ENCODE data around the gene GJA8. TPM values are rescaled to one million over a fixed set of nuclear protein-coding genes. Genes with fewer than 3 reads are reported as not detected.
"Not testable (repeated sequence)": the region's sequence is repeated elsewhere in the genome, so short reads cannot be mapped to it uniquely, and the experiment has no call there.

Gene GJA8
- total RNA-seq (not detected), total RNA-seq (0 reads per million in 2 donors)

DNA sequence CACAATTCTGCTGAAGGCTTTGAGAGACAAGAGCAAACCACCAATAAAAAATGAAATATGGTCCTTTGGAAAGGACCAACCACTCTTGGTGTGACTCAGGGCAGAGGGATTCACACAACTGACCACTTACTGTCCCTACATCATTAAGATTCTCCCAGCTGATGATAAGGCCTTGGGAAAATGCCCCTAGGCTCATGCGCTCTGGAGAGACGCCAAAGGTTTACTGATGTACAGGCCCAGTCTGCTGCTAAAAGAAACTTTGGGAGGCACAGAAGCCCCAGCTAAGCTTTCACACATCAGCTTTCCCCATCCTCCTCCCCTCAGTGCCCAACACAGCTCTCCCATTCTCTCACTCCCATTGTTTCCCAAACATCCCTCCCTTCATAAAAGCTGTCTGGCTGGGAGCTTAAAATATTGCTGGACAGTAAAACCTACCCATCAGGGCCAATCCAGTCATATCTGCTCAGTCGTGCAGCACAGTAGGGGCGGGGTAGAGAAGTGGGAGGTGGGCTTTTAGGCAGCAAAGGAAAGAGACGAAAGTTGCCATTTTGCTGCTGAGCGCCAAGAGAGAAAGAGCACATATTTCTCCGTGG is at the start of gene GJA8:
TSS of gene GJA8 (plus strand) at position 543 of the 593 bp plus-strand sequence. CDS start 5,161 bp downstream, outside the sequence.
- peaks cover 21% of the 10 kb centered on the region for H3K27me3 Mint-ChIP-seq
- peaks cover 10% of the 10 kb centered on the region for H3K4me1 Mint-ChIP-seq
- no peak within 1 kb of the TSS for H3K27ac Mint-ChIP-seq
- ATAC-seq, result no peak
- no peak for DNase-seq
- H3K4me3 Mint-ChIP-seq, result no peak within 1 kb of the TSS
- no peaks in the 10 kb centered on the region for H3K9me3 ChIP-seq (ENCODE audit: control insufficient read depth, low read length, poor library complexity, severe bottlenecking)
- H3K36me3 Mint-ChIP-seq (ENCODE audit: low read depth), result no peaks in the 10 kb centered on the region

DNA sequence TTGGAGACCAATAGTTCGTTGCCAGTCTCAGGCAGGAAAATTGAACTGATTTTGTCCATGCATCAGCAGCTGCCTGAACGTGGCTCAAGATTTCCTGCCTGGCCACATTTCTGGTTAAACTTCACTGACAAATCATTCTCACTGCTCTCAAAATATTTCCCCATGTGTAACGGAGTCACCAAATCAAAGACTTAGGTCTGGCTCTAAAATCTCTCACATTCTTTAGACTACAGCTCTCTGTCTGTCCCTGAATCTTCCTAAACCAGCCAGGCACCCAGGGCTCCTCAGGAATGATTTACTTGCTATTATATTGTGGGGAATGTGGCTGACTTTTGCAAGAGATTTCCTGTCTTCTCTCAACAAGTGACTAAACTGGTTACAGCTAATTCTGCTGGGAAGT is 49.2 kb upstream of the GJA8 start:
- DNase-seq (no peak), ATAC-seq (no peak)
- no peaks in the 10 kb centered on the region for H3K9me3 ChIP-seq (ENCODE audit: control insufficient read depth, low read length, poor library complexity, severe bottlenecking)
- Mint-ChIP-seq H3K27ac (no peak overlapping the region), H3K4me3 (no peak overlapping the region), H3K36me3 (ENCODE audit: low read depth) (peaks cover 7% of the 10 kb centered on the region), H3K27me3 (peaks cover 19% of the 10 kb centered on the region), H3K4me1 (no peaks in the 10 kb centered on the region)

DNA sequence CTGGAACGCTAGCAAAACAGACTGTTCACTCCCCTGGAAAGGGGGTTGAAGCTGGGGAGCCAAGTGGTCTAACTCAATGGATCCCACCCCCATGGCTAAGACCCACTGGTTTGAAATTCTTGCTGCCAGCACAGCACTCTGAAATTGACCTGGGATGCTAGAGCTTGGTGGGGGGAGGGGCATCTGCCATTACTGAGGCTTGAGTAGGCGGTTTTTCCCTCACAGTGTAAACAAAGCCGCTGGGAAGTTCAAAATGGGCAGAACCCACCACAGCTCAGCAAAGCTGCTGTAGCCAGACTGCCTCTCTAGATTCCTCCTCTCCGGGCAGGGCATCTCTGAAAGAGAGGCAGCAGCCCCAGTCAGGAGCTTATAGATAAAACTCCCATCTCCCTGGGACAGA is 47.6 kb upstream of the GJA8 start:
- not testable (repeated sequence) for ATAC-seq; H3K4me1 Mint-ChIP-seq; H3K4me3 Mint-ChIP-seq; H3K27ac Mint-ChIP-seq; DNase-seq; H3K9me3 ChIP-seq (ENCODE audit: control insufficient read depth, low read length, poor library complexity, severe bottlenecking); H3K36me3 Mint-ChIP-seq (ENCODE audit: low read depth)
- peaks cover 19% of the 10 kb centered on the region for H3K27me3 Mint-ChIP-seq

DNA sequence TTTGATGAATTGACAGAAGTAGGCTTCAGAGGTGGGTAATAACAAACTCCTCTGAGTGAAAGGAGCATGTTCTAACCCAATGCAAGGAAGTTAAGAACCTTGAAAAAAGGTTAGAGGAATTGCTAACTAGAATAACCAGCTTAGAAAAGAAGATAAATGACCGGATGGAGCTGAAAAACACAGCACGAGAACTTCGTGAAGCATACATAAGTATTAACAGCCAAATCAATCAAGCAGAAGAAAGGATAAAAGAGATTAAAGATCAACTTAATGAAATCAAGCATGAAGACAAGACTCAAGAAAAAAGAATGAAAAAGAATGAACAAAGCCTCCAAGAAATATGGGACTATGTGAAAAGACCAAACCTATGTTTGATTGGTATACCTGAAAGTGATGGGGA is 46.6 kb upstream of the GJA8 start:
- not testable (repeated sequence) for H3K36me3 Mint-ChIP-seq (ENCODE audit: low read depth); H3K4me1 Mint-ChIP-seq; DNase-seq; ATAC-seq; H3K4me3 Mint-ChIP-seq; H3K27ac Mint-ChIP-seq; H3K9me3 ChIP-seq (ENCODE audit: control insufficient read depth, low read length, poor library complexity, severe bottlenecking)
- peaks cover 14% of the 10 kb centered on the region for H3K27me3 Mint-ChIP-seq

DNA sequence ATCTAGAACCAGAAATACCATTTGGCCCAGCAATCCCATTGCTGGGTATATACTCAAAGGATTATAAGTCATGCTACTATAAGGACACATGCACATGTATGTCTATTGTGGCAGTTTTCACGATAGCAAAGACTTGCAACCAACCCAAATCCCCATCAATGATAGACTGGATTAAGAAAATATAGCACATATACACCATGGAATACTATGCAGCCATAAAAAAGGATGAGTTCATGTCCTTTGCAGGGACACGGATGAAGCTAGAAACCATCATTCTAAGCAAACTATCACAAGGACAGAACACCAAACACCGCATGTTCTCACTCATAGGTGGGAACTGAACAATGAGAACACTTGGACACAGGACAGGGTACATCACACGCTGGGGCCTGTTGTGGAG is 35.4 kb upstream of the GJA8 start:
- H3K4me3 Mint-ChIP-seq; ATAC-seq; DNase-seq; H3K27ac Mint-ChIP-seq; H3K9me3 ChIP-seq (ENCODE audit: control insufficient read depth, low read length, poor library complexity, severe bottlenecking); H3K36me3 Mint-ChIP-seq (ENCODE audit: low read depth); H3K4me1 Mint-ChIP-seq: not testable (repeated sequence)
- peaks cover 37% of the 10 kb centered on the region for H3K27me3 Mint-ChIP-seq

DNA sequence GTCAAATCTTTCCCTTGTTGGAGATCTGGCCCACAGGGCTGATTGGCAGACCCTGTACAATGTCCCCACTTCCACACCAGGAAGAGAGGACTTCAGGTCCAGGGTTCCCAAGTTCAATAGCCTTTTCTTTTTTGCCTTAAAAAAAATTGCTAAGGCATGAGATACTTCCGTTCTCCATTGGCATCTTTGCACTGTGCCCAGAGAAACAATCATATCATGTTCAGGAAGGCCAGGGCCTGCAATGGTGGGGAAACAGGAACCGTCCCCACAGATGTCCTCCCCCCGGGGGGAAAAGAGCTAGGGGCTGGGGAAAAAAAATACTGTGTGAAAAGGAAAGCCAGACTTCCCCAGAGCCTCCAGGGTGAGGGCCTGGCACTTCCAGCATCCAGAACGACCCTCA is 24.6 kb upstream of the GJA8 start:
- no peaks in the 10 kb centered on the region for H3K9me3 ChIP-seq (ENCODE audit: control insufficient read depth, low read length, poor library complexity, severe bottlenecking)
- ATAC-seq (no peak), DNase-seq (no peak)
- Mint-ChIP-seq H3K27ac (no peak overlapping the region), H3K4me3 (no peak overlapping the region), H3K27me3 (peaks cover 28% of the 10 kb centered on the region), H3K36me3 (ENCODE audit: low read depth) (peaks cover 3% of the 10 kb centered on the region), H3K4me1 (no peaks in the 10 kb centered on the region)

DNA sequence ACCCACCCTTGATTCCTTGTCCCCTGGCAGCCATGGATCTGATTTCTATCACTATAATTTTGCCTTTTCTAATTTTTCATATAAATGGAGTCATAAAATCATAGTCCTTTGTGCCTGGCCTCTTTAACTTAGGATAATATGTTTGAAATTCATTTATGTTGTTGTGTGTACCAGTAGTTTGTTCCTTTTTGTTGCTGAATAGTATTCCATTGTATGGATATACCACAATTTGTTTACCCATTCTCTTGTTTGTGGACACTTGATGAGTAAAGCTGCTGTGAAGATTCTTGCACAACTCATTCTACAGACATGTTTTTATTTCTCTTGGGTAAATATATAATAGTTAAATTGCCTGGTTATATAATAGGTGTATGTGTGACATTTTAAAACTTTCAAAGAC is 22.7 kb upstream of the GJA8 start:
- no peak overlapping the region for H3K4me3 Mint-ChIP-seq
- no peaks in the 10 kb centered on the region for H3K9me3 ChIP-seq (ENCODE audit: control insufficient read depth, low read length, poor library complexity, severe bottlenecking)
- peaks cover 3% of the 10 kb centered on the region for H3K36me3 Mint-ChIP-seq (ENCODE audit: low read depth)
- DNase-seq (no peak), ATAC-seq (no peak)
- H3K4me1 Mint-ChIP-seq, result no peaks in the 10 kb centered on the region
- H3K27ac Mint-ChIP-seq, result no peak overlapping the region
- peaks cover 28% of the 10 kb centered on the region for H3K27me3 Mint-ChIP-seq

DNA sequence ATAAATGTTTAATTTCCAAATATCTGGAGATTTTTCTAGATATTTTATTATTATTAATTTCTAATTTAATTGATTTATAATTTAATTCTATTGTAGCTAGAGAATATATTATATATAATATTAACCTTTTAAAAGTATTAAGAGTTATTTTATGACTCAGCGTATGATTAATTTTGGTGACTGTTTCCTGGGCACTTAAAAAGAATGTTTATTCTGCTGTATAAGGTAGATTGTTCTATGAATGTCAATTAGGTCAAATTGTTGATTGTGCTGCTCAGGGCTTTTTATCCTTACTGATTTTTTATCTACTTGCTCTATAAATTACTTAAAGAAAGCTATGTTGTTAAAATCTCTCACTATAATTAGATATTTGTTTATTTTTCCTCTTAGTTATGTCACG is 20.1 kb upstream of the GJA8 start:
- H3K4me3 Mint-ChIP-seq, result no peak overlapping the region
- H3K4me1 Mint-ChIP-seq, result no peaks in the 10 kb centered on the region
- peaks cover 3% of the 10 kb centered on the region for H3K36me3 Mint-ChIP-seq (ENCODE audit: low read depth)
- H3K9me3 ChIP-seq (ENCODE audit: control insufficient read depth, low read length, poor library complexity, severe bottlenecking), result no peaks in the 10 kb centered on the region
- H3K27ac Mint-ChIP-seq, result no peak overlapping the region
- DNase-seq (no peak), ATAC-seq (no peak)
- peaks cover 21% of the 10 kb centered on the region for H3K27me3 Mint-ChIP-seq

DNA sequence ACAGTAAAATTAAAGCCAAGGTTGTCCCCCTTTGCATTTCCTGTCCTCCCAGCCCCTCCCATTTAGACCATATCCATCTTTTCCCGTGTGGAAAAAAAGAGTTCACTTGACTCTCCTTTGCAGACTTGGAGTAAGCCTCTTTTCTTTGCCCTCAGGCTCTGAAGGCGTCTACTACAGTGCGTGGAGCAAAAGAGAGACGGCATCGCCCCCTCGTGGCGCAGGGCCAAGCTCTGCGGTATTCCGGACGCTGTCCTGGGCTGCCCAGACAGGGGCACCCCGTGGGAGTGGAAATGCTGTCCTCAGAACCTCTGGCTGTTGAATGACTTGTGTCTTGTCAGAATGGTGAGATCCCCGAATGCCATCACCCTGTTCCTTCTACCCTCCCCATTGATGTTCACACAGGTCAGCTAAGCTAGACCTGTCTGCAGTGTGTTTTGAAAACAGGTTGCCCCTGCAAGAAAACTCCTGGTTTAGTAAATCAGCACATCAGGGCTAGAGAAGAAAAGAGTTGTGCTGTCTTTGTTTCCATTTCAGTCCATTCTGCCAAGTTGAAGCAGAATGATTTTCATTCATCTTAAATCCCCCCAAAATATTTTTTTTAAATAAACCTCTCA is 12.3 kb upstream of the GJA8 start:
- H3K9me3 ChIP-seq (ENCODE audit: control insufficient read depth, low read length, poor library complexity, severe bottlenecking), result no peaks in the 10 kb centered on the region
- H3K27me3 Mint-ChIP-seq, result peaks cover 13% of the 10 kb centered on the region
- peak overlapping the region; percentile 37 for H3K27ac Mint-ChIP-seq
- peak; percentile 78 for ATAC-seq
- H3K36me3 Mint-ChIP-seq (ENCODE audit: low read depth), result no peaks in the 10 kb centered on the region
- peaks cover 5% of the 10 kb centered on the region for H3K4me1 Mint-ChIP-seq
- DNase-seq, result peak; percentile 21 to 55 (median 41)
- no peak overlapping the region for H3K4me3 Mint-ChIP-seq

DNA sequence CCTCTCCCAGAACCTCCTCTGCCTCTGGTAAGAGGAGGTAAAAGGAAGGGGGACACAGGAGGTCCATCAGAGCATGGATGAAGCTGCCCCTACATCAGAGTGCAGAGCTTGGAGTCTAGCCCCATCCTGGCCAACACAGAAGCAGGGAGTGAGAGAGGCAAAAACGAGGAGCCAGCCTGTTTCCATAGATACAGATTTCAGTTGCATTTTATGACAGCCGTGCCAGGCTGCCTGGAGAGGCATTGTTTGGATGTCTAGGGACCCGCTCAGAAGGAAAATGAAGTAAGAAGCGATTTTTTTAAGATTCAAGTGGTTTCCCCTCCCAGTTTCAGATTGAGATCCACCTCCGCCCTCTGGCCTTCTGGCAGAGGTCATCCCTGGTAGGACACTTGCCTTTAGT is 11.5 kb upstream of the GJA8 start:
- no peaks in the 10 kb centered on the region for H3K36me3 Mint-ChIP-seq (ENCODE audit: low read depth)
- H3K4me1 Mint-ChIP-seq, result peaks cover 5% of the 10 kb centered on the region
- no peak overlapping the region for H3K4me3 Mint-ChIP-seq
- DNase-seq, result no peak
- H3K27me3 Mint-ChIP-seq, result peaks cover 11% of the 10 kb centered on the region
- no peak overlapping the region for H3K27ac Mint-ChIP-seq
- no peaks in the 10 kb centered on the region for H3K9me3 ChIP-seq (ENCODE audit: control insufficient read depth, low read length, poor library complexity, severe bottlenecking)
- no peak for ATAC-seq

DNA sequence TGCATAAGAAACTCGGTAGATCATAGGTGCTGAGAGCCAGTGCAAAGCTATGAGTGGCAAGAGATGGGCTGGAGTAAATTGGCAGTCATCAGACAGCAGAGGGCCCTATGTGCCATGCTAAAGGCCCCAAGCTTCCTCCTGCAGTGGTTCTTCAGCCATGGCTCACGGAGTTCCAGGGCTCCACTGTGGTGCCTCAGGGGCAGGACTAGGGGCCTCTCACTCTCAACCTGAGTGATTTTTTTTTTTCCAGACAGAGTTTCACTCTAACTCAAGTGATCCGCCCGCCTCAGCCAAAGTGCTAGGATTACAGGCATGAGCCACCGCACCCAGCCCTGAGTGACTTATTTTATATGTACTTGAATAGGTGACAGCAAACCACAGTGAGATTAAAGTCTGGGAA is 10.4 kb upstream of the GJA8 start:
- H3K27ac Mint-ChIP-seq, result no peak overlapping the region
- H3K4me1 Mint-ChIP-seq, result peaks cover 5% of the 10 kb centered on the region
- ATAC-seq, result no peak
- no peaks in the 10 kb centered on the region for H3K36me3 Mint-ChIP-seq (ENCODE audit: low read depth)
- H3K4me3 Mint-ChIP-seq, result no peak overlapping the region
- no peaks in the 10 kb centered on the region for H3K9me3 ChIP-seq (ENCODE audit: control insufficient read depth, low read length, poor library complexity, severe bottlenecking)
- DNase-seq, result no peak
- H3K27me3 Mint-ChIP-seq, result peaks cover 11% of the 10 kb centered on the region

DNA sequence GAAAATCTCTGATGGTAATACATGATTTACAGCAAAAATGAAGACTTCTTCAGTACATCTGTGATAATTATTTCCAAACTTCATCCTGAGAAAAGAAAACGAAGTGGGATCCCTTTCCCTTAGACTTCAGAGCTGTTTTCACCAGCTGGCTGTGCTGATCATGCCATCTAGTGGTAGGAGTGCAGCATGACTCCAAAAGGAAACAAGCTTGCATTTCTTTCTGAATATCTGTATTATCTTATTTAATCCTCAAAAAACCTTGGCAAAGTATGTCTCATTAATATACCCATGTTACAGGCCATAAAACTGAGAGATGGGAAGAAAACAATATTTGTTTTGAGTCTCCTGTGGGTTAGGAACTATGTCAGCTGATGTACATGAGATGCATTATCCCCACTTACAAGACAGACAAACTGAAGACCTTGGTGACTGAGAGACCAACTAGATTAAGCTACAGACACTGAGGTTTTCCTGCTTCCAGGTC is 9.8 kb upstream of the GJA8 start:
- peaks cover 11% of the 10 kb centered on the region for H3K27me3 Mint-ChIP-seq
- H3K9me3 ChIP-seq (ENCODE audit: control insufficient read depth, low read length, poor library complexity, severe bottlenecking), result no peaks in the 10 kb centered on the region
- no peak overlapping the region for H3K4me3 Mint-ChIP-seq
- H3K36me3 Mint-ChIP-seq (ENCODE audit: low read depth), result no peaks in the 10 kb centered on the region
- H3K27ac Mint-ChIP-seq, result no peak overlapping the region
- peaks cover 5% of the 10 kb centered on the region for H3K4me1 Mint-ChIP-seq
- DNase-seq (no peak), ATAC-seq (peak; percentile 50)

DNA sequence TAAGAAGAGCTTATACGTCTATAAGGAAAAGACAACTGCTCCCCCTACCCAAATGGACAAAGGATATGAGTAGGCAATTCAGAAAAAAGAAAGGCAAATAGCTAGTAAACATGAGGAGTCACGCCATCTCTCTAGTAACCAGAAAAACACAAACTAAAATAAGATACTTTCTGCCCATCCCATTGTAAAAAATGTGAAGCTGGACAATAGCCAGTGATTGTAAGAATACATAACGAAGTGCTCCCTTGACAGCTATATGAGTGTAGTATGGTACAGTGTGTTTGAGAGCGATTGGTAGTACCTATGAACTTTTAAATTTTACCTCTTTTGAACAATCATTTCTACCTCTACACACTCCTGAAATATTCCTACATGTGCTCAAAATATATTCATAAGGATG is 7.5 kb upstream of the GJA8 start:
- DNase-seq, result no peak
- peaks cover 8% of the 10 kb centered on the region for H3K4me1 Mint-ChIP-seq
- peaks cover 15% of the 10 kb centered on the region for H3K27me3 Mint-ChIP-seq
- H3K27ac Mint-ChIP-seq, result no peak overlapping the region
- no peaks in the 10 kb centered on the region for H3K9me3 ChIP-seq (ENCODE audit: control insufficient read depth, low read length, poor library complexity, severe bottlenecking)
- H3K36me3 Mint-ChIP-seq (ENCODE audit: low read depth), result no peaks in the 10 kb centered on the region
- ATAC-seq, result no peak
- no peak overlapping the region for H3K4me3 Mint-ChIP-seq

Measured in T-helper 17 cell (primary cell).